G401.6 (cell line): Measurements from ENCODE around the gene PKP4.

Experiments used
- FAIRE-seq: peaks from 2 replicates; lab custom pipeline; 2012; peaks lifted over from hg19 to GRCh38; lab: Jason Lieb, UNC

PKP4 gene

GRCh38 chr2:158499383-158499782 lies 42.6 kb downstream of the PKP4 start:
- FAIRE-seq, result no peak

GRCh38 chr2:158500333-158500732 lies 43.6 kb downstream of the PKP4 start:
- no peak for FAIRE-seq

- FAIRE-seq, result no peak
Observed at GRCh38 chr2:158501301-158501700, 44.5 kb downstream of the PKP4 start.

- FAIRE-seq, result no peak
Observed at GRCh38 chr2:158502974-158503373, 46.2 kb downstream of the PKP4 start.

- FAIRE-seq, result no peak
Observed at GRCh38 chr2:158504088-158504487, 47.3 kb downstream of the PKP4 start.

GRCh38 chr2:158505448-158505934 lies 48.7 kb downstream of the PKP4 start:
- no peak for FAIRE-seq

- FAIRE-seq, result no peak
Observed at GRCh38 chr2:158507141-158507540, 50.4 kb downstream of the PKP4 start.

- FAIRE-seq, result no peak
Observed at GRCh38 chr2:158507679-158508078, 50.9 kb downstream of the PKP4 start.

- no peak for FAIRE-seq
Observed at GRCh38 chr2:158509928-158510797, 53.4 kb downstream of the PKP4 start.

GRCh38 chr2:158510887-158511286 lies 54.1 kb downstream of the PKP4 start:
- no peak for FAIRE-seq

- no peak for FAIRE-seq
Observed at GRCh38 chr2:158511706-158512105, 55.0 kb downstream of the PKP4 start.

- no peak for FAIRE-seq
Observed at GRCh38 chr2:158512323-158512722, 55.6 kb downstream of the PKP4 start.

GRCh38 chr2:158513841-158514240 lies 57.1 kb downstream of the PKP4 start:
- FAIRE-seq, result no peak

- FAIRE-seq, result no peak
Observed at GRCh38 chr2:158518084-158518483, 61.3 kb downstream of the PKP4 start.

GRCh38 chr2:158519481-158519880 lies 62.7 kb downstream of the PKP4 start:
- FAIRE-seq, result no peak

- FAIRE-seq, result no peak
Observed at GRCh38 chr2:158529379-158530259, 72.9 kb downstream of the PKP4 start.

GRCh38 chr2:158530829-158531228 lies 74.1 kb downstream of the PKP4 start:
- FAIRE-seq, result no peak

GRCh38 chr2:158533009-158533408 lies 76.3 kb downstream of the PKP4 start:
- FAIRE-seq, result no peak

- no peak for FAIRE-seq
Observed at GRCh38 chr2:158539176-158540005, 82.6 kb downstream of the PKP4 start.

- FAIRE-seq, result no peak
Observed at GRCh38 chr2:158542577-158542976, 85.8 kb downstream of the PKP4 start.

- FAIRE-seq, result no peak
Observed at GRCh38 chr2:158543957-158544356, 87.2 kb downstream of the PKP4 start.

- FAIRE-seq, result no peak
Observed at GRCh38 chr2:158544998-158545397, 88.2 kb downstream of the PKP4 start.
